ENCODE data around the gene CELF4.

Gene CELF4

DNA sequence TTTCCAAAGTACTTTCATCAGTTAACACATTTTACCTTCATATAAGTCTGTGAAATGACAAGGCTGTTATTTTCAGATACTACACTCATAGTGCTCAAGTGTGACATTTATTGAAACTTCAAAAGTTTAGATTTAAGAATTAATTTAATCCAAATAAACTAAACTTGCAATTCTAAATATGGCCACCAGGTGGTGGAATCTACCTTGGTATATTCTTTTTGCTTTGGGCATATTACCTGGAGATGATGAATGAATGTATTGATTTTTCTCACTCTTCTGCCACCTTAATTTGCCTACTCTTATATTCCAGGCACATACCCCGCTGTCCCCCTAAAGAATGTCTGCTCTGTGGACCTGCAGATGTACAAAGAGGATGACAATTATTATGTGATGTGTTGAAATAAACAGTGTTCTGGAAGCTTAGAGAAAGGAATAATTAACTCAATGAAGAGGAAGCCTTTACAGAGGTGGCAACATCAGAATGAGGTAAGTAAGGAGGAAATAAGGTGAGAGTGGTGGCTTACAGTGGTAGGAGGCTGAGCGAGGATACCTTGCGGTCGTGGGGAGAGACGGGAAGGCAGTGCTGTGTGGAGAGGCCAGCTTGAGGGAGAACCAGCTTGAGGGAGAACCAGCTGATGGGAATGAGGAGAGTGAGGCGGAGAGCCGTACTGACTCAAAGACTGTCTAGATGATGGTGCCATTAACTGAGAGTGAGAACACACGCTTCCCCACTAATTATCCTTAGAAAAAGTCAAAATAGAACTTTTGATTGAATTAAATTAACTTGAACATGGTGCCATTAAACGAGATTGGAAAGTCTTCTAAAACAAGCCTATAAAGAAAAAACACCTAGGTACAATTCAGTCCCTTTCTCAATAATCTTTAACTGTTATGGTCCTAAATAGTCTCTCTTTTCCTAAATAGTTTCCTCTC is 179.5 kb downstream of the CELF4 start:
- TF ChIP-seq, protein P1, sequence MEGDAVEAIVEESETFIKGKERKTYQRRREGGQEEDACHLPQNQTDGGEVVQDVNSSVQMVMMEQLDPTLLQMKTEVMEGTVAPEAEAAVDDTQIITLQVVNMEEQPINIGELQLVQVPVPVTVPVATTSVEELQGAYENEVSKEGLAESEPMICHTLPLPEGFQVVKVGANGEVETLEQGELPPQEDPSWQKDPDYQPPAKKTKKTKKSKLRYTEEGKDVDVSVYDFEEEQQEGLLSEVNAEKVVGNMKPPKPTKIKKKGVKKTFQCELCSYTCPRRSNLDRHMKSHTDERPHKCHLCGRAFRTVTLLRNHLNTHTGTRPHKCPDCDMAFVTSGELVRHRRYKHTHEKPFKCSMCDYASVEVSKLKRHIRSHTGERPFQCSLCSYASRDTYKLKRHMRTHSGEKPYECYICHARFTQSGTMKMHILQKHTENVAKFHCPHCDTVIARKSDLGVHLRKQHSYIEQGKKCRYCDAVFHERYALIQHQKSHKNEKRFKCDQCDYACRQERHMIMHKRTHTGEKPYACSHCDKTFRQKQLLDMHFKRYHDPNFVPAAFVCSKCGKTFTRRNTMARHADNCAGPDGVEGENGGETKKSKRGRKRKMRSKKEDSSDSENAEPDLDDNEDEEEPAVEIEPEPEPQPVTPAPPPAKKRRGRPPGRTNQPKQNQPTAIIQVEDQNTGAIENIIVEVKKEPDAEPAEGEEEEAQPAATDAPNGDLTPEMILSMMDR (IDR thresholded peaks at IDR 0.05; ENCODE audit: low read depth, low read length) = no peak
- peaks cover 3% of the 10 kb centered on the region for H3K9me3 ChIP-seq (ENCODE audit: severe bottlenecking)
- no peaks in the 10 kb centered on the region for H3K36me3 ChIP-seq
- no peak overlapping the region for H3K4me3 ChIP-seq (ENCODE audit: low read depth, low read length)
- no peaks in the 10 kb centered on the region for H3K27me3 ChIP-seq (ENCODE audit: insufficient read depth, low read depth, severe bottlenecking)
- H3K27ac ChIP-seq = no peak overlapping the region
- no peak for DNase-seq

DNA sequence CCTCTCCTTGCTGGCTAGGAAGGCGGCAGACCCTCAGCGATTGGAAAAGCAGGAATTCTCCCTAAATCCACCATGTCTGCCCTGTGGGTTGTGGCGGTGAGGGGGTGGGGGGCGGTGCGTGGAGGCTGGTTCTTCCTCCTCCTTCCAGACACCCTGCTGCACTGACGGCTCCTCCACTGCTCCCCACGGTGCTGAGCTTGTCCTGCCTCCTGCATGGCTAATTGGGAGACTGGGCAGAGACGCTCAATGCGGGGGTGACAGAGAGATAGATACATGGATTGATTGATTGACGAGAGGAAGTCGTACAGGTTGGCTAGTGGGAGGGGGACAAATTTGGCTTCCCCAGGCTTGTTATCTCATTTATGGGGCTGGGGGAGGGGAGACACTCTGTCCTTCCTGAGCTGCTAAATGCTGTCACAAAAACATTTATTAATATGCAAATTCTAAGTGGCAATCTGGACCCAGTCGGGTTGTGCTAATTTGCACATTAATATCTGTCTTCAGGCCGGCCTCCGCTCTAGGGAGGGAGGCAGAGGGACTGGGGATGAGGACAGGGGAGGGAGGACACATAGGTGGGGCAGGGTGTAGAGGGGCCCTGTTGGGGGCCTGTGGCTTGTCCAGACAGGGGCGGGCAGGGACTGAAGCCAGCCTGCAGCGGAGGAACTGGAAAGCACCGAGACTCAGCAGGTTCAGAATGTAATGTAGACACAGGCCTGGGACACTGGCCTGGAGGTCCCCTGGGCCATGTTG is 181.6 kb downstream of the CELF4 start:
- Histone ChIP-seq H3K4me3 (ENCODE audit: low read depth, low read length) (no peak overlapping the region), H3K9me3 (ENCODE audit: severe bottlenecking) (no peaks in the 10 kb centered on the region), H3K27ac (no peak overlapping the region), H3K27me3 (ENCODE audit: insufficient read depth, low read depth, severe bottlenecking) (no peaks in the 10 kb centered on the region), H3K36me3 (no peaks in the 10 kb centered on the region)
- TF ChIP-seq, protein P1 (IDR thresholded peaks at IDR 0.05; ENCODE audit: low read depth, low read length) = no peak
- DNase-seq = no peak

DNA sequence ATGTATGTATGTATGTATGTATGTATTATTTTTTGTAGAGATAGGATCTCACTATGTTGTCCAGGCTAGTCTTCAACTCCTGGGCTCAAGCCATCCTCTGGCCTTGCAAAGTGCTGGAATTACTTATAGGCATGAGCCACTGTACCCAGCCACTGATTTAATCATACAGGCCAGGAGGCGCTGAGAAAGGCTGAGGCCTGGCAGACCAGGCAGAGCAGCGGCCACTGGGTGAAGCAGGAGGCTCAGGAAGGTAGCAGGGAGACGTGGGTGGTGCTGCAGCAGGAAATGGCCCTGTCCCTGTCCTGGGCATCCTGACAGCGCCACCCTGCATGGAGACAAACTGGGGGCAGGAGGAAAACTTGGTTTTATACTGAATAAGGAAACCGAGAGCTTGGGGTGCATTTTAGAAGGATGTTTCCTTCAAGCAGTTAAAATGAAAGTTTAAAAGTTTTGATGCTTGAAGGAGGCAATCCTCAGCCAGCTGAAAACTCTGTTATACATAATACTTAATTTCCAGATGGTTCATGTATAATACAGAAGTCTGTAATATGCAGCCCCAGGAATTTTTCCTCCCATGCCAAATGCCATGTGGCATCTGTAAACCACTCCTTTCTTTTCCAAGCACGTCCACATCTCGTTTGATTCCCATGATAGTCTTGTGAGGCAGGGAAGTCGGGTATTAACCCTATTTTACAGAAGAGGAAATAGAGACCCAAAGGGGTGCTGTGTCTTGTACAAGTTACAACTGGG is 182.4 kb downstream of the CELF4 start:
- Histone ChIP-seq H3K27me3 (ENCODE audit: insufficient read depth, low read depth, severe bottlenecking) (no peaks in the 10 kb centered on the region), H3K9me3 (ENCODE audit: severe bottlenecking) (no peaks in the 10 kb centered on the region), H3K4me3 (ENCODE audit: low read depth, low read length) (no peak overlapping the region), H3K36me3 (no peaks in the 10 kb centered on the region), H3K27ac (no peak overlapping the region)
- TF ChIP-seq, protein P1 (IDR thresholded peaks at IDR 0.05; ENCODE audit: low read depth, low read length) = 0 out of 2 replicates have a peak, but pooled peaks have one; percentile 5
- no peak for DNase-seq

DNA sequence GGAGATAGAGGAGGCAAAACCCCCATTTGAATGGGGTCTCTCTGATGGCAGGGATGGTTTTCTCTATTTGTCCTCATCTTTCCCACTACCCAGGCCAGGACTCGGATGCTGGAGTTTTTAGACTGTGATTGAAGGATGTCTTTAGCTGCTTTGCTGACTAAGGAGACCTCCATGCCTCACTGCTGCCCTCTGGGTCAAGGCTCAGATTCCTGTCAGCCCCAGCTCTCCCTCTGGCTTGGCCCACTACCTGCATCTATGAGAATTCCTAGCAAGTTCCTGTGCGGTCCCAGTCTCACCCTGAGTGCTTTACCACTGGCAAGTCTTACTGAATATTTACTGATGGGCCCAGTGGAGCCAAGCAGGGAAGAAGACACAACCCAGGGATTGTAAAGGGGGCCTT is 184.0 kb downstream of the CELF4 start:
- Histone ChIP-seq H3K27me3 (ENCODE audit: insufficient read depth, low read depth, severe bottlenecking) (no peaks in the 10 kb centered on the region), H3K36me3 (no peaks in the 10 kb centered on the region), H3K9me3 (ENCODE audit: severe bottlenecking) (no peaks in the 10 kb centered on the region), H3K4me3 (ENCODE audit: low read depth, low read length) (no peak overlapping the region), H3K27ac (no peak overlapping the region)
- no peak for DNase-seq
- TF ChIP-seq, protein P1 (IDR thresholded peaks at IDR 0.05; ENCODE audit: low read depth, low read length) = no peak

DNA sequence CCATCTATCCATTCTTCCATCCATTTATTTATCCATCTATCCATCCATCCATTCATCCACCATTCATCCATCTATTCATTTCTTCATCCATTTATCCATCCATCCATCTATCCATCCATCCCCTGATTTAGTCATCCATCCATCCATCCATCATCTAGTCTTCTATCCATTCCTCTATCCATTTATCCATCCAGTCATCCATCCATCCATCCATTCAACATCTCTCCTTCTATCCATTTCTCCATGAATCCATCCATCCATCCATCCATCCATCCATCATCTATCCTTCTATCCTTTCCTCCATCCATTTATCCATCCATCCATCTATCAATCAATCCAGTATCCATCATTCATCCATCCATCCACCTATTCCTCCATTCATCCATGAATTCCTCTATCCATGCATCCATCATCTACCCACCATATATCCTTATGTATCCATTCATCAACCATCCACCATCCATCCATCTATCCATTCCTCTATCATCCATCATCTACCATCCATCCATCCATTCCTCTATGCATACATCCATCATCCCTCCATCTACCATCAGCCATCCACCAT is 185.0 kb downstream of the CELF4 start:
- H3K9me3 ChIP-seq (ENCODE audit: severe bottlenecking) = no peaks in the 10 kb centered on the region
- TF ChIP-seq, protein P1 (IDR thresholded peaks at IDR 0.05; ENCODE audit: low read depth, low read length) = no peak
- no peaks in the 10 kb centered on the region for H3K27me3 ChIP-seq (ENCODE audit: insufficient read depth, low read depth, severe bottlenecking)
- H3K36me3 ChIP-seq = no peaks in the 10 kb centered on the region
- H3K4me3 ChIP-seq (ENCODE audit: low read depth, low read length) = no peak overlapping the region
- no peak overlapping the region for H3K27ac ChIP-seq
- DNase-seq = no peak
